ENCODE measurements around the gene SPG21.

SPG21 gene

DNA sequence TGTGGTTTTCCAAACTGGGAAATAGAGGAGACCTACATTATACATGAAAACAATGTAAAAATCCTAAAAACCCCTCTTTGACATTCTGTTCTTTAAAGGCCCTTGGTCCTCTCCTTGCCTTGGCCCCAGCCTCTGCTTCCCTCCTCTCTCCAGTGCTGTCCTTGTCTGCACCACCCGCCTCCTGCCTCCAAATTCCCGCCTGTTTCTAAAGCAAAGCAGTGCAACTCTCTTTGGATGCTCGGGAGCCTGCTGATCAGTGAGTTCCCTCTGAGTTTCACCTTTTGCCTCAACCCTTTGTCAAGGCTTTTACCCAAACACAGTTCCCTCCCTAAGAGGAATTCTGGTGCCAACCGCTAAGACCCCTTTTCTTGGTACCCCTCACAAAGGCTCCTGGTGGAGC is 70.0 kb downstream of the SPG21 start:
- H4K20me1 ChIP-seq (ENCODE audit: insufficient read depth, low read length) = no peaks in the 10 kb centered on the region
- H3K4me2 ChIP-seq (ENCODE audit: insufficient read depth, low read length) = no peak overlapping the region
- no peak overlapping the region for H3K4me3 ChIP-seq (ENCODE audit: low read depth in 1 of 2, low read length in 2 of 2)
- H3K27ac ChIP-seq (ENCODE audit: low read length) = no peak overlapping the region
- H3K79me2 ChIP-seq (ENCODE audit: insufficient read depth, low read length) = no peaks in the 10 kb centered on the region
- no peaks in the 10 kb centered on the region for H3K36me3 ChIP-seq (ENCODE audit: insufficient read depth, low read length)
- TF ChIP-seq EZH2 (IDR thresholded peaks at IDR 0.05; ENCODE audit: borderline replicate concordance, low read depth, low read length, severe bottlenecking) = no peak
- TF ChIP-seq, protein P1, sequence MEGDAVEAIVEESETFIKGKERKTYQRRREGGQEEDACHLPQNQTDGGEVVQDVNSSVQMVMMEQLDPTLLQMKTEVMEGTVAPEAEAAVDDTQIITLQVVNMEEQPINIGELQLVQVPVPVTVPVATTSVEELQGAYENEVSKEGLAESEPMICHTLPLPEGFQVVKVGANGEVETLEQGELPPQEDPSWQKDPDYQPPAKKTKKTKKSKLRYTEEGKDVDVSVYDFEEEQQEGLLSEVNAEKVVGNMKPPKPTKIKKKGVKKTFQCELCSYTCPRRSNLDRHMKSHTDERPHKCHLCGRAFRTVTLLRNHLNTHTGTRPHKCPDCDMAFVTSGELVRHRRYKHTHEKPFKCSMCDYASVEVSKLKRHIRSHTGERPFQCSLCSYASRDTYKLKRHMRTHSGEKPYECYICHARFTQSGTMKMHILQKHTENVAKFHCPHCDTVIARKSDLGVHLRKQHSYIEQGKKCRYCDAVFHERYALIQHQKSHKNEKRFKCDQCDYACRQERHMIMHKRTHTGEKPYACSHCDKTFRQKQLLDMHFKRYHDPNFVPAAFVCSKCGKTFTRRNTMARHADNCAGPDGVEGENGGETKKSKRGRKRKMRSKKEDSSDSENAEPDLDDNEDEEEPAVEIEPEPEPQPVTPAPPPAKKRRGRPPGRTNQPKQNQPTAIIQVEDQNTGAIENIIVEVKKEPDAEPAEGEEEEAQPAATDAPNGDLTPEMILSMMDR (IDR thresholded peaks at IDR 0.05; ENCODE audit: borderline replicate concordance, extremely low read depth, low read length, poor library complexity, severe bottlenecking) = no peak
- peaks cover 4% of the 10 kb centered on the region; the same call in 1 of the 2 replicates for H3K4me1 ChIP-seq (ENCODE audit: insufficient read depth, low read length)
- ATAC-seq (ENCODE audit: insufficient read depth, low read depth) = no peak
- no peaks in the 10 kb centered on the region for H3K27me3 ChIP-seq (ENCODE audit: insufficient read depth, low read length, poor library complexity)
- H3K9ac ChIP-seq (ENCODE audit: low read depth, low read length) = no peak overlapping the region
- no peak for DNase-seq
- H3K9me3 ChIP-seq (ENCODE audit: insufficient read depth, low read length, severe bottlenecking) = no peaks in the 10 kb centered on the region
- H2AFZ ChIP-seq (ENCODE audit: low read depth, low read length) = no peak overlapping the region

DNA sequence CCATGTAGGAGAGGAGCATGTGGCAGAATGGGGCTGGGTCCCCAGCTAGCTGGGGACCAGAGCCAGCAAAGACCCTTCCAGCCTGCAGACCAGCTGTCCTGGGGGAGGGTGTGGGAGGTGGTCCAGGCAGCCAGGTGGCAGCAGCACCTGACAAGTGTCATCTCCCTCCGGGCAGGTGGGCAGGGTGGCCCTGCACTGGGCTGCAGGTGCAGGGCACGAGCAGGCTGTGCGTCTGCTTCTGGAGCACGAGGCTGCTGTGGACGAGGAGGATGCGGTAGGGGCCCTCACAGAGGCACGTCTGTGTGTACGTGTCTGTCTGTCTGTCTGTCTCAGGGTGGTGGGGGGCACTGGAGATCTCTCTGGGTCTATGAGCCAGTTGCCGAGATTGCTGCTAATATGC is 72.5 kb downstream of the SPG21 start:
- Histone ChIP-seq H3K4me1 (ENCODE audit: insufficient read depth, low read length) (peaks cover 10% of the 10 kb centered on the region), H3K79me2 (ENCODE audit: insufficient read depth, low read length) (no peaks in the 10 kb centered on the region), H3K27me3 (ENCODE audit: insufficient read depth, low read length, poor library complexity) (no peaks in the 10 kb centered on the region), H3K9me3 (ENCODE audit: insufficient read depth, low read length, severe bottlenecking) (no peaks in the 10 kb centered on the region), H3K4me3 (ENCODE audit: low read depth in 1 of 2, low read length in 2 of 2) (no peak overlapping the region), H3K9ac (ENCODE audit: low read depth, low read length) (no peak overlapping the region), H3K27ac (ENCODE audit: low read length) (no peak overlapping the region), H4K20me1 (ENCODE audit: insufficient read depth, low read length) (no peaks in the 10 kb centered on the region), H3K36me3 (ENCODE audit: insufficient read depth, low read length) (no peaks in the 10 kb centered on the region), H3K4me2 (ENCODE audit: insufficient read depth, low read length) (no peak overlapping the region), H2AFZ (ENCODE audit: low read depth, low read length) (no peak overlapping the region)
- DNase-seq (no peak), ATAC-seq (ENCODE audit: insufficient read depth, low read depth) (no peak)
- no peak for TF ChIP-seq EZH2 (IDR thresholded peaks at IDR 0.05; ENCODE audit: borderline replicate concordance, low read depth, low read length, severe bottlenecking)
- TF ChIP-seq, protein P1 (IDR thresholded peaks at IDR 0.05; ENCODE audit: borderline replicate concordance, extremely low read depth, low read length, poor library complexity, severe bottlenecking) = no peak

DNA sequence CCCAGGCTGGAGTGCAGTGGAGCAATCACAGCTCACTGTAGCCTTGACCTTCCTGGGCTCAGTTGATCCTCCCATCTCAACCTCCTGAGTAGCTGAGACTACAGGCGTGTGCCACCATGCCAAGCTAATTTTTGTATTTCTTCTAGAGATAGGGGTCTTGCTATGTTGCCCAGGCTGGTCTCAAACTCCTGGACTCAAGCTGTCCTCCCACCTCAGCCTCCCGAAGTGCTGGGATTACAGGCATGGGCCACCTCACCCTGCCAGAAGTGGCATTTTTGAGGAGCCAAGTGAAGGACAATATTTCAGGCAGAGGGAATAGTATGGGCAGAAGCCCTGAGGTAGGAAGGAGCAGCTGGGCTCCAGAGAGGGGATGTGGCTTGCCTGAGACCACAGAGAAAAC is 73.3 kb downstream of the SPG21 start:
- Histone ChIP-seq H3K9ac (ENCODE audit: low read depth, low read length) (no peak overlapping the region), H3K27ac (ENCODE audit: low read length) (no peak overlapping the region), H3K36me3 (ENCODE audit: insufficient read depth, low read length) (no peaks in the 10 kb centered on the region), H3K27me3 (ENCODE audit: insufficient read depth, low read length, poor library complexity) (no peaks in the 10 kb centered on the region), H3K79me2 (ENCODE audit: insufficient read depth, low read length) (no peaks in the 10 kb centered on the region), H3K4me3 (ENCODE audit: low read depth in 1 of 2, low read length in 2 of 2) (no peak overlapping the region), H3K4me2 (ENCODE audit: insufficient read depth, low read length) (no peak overlapping the region), H3K9me3 (ENCODE audit: insufficient read depth, low read length, severe bottlenecking) (no peaks in the 10 kb centered on the region), H2AFZ (ENCODE audit: low read depth, low read length) (no peak overlapping the region), H3K4me1 (ENCODE audit: insufficient read depth, low read length) (peaks cover 18% of the 10 kb centered on the region), H4K20me1 (ENCODE audit: insufficient read depth, low read length) (no peaks in the 10 kb centered on the region)
- DNase-seq (no peak), ATAC-seq (ENCODE audit: insufficient read depth, low read depth) (peak; percentile 39; the same call in 2 of the 3 replicates)
- TF ChIP-seq, protein P1 (IDR thresholded peaks at IDR 0.05; ENCODE audit: borderline replicate concordance, extremely low read depth, low read length, poor library complexity, severe bottlenecking) = no peak
- TF ChIP-seq EZH2 (IDR thresholded peaks at IDR 0.05; ENCODE audit: borderline replicate concordance, low read depth, low read length, severe bottlenecking) = no peak

All from DND-41 (cell line).